ENCODE data around the gene CDKN1A. TPM values are rescaled to one million over a fixed set of nuclear protein-coding genes. Genes with fewer than 3 reads are reported as not detected.
A peak's percentile ranks its signal among the peaks of the same experiment; 100 is the strongest.

The CDKN1A gene
- total and polyA plus RNA-seq, 9 of the 15 experiments (the other 6 are each of a cell fraction or from before 2014, with no cell fraction given): 0.25 to 8.1 (median 5.1) TPM

- TF ChIP-seq RBM39 (optimal IDR thresholded peaks at IDR 0.05; ENCODE audit: low read depth, low read length) (no peak), RFX1 (IDR thresholded peaks at IDR 0.05) (no peak), SRSF1 (IDR thresholded peaks at IDR 0.05; ENCODE audit: low read depth, low read length) (no peak), ERF (CRISPR knock-in tag; IDR thresholded peaks at IDR 0.05) (peak; percentile 31; the same call in 1 of the 2 replicates), POLR3A (IDR thresholded peaks at IDR 0.05; ENCODE audit: borderline replicate concordance, extremely low read depth, insufficient read depth, insufficient read length) (no peak), ZBTB2 (IDR thresholded peaks at IDR 0.05) (0 out of 2 replicates have a peak, but pooled peaks have one; percentile 9), HMGN3 (IDR thresholded peaks at IDR 0.05; ENCODE audit: borderline replicate concordance, extremely low read depth, insufficient read length, low read depth, low read length) (peak; percentile 16), ZBTB12 (CRISPR knock-in tag; IDR thresholded peaks at IDR 0.05) (no peak), BMI1 (IDR thresholded peaks at IDR 0.05; ENCODE audit: low read length) (no peak), ZNF551 (CRISPR knock-in tag; IDR thresholded peaks at IDR 0.05) (no peak), ZKSCAN3 (CRISPR knock-in tag; IDR thresholded peaks at IDR 0.05) (no peak), LCOR (CRISPR knock-in tag; IDR thresholded peaks at IDR 0.05) (no peak), ZNF778 (CRISPR knock-in tag; IDR thresholded peaks at IDR 0.05) (no peak), XRCC4 (IDR thresholded peaks at IDR 0.05; ENCODE audit: extremely low read depth, insufficient read depth, insufficient read length) (no peak), ETS1 (conservative IDR thresholded peaks at IDR 0.05; ENCODE audit: control insufficient read depth, low read depth, low read length) (no peak), RBFOX2 (IDR thresholded peaks at IDR 0.05; ENCODE audit: low read depth, low read length) (peak; percentile 79), BCLAF1 (IDR thresholded peaks at IDR 0.05; ENCODE audit: borderline replicate concordance in 1 of 2, control insufficient read depth in 1 of 2, low read depth in 2 of 2, low read length in 1 of 2) (no peak), NUFIP1 (IDR thresholded peaks at IDR 0.05; ENCODE audit: partially characterized antibody) (no peak), ARID1B (IDR thresholded peaks at IDR 0.05) (peak; percentile 22), ZNF174 (CRISPR knock-in tag; IDR thresholded peaks at IDR 0.05) (no peak), ZNF586 (CRISPR knock-in tag; conservative IDR thresholded peaks at IDR 0.05) (no peak)
These were observed 724 bp downstream of the CDKN1A start (continued) for GRCh38 chr6:36679043-36679833.

Measured in K562 (cell line).